ENCODE results near the gene LHFPL6. TPM values are rescaled to one million over a fixed set of nuclear protein-coding genes. Genes with fewer than 3 reads are reported as not detected.

The LHFPL6 gene
- total RNA-seq, 2 experiments from 2014 or later = 0.60 to 0.74 TPM

DNA sequence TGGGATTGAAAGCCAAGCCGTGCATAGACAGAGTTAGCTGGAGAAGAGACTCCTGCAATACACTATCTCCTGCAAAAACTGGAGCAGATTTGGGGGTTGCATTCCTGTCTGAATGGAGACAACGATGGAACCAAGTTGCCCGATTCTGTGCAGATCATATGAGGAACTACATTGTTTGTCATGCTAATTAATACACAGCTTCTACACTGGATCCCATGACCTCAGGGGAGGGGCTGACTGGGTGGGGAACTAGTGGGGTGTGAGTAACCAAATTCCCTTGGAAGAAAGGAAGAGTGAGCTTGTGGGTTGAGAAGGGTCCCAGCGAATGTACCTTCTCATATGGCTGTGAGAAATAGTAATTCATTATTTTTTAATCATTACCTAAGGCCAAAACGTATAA, 214.0 kb downstream of the LHFPL6 start:
- DNase-seq = no peak
- Mint-ChIP-seq H3K9me3 (no peaks in the 10 kb centered on the region), H3K27ac (no peak overlapping the region), H3K36me3 (ENCODE audit: low read depth) (no peaks in the 10 kb centered on the region), H3K27me3 (no peaks in the 10 kb centered on the region), H3K4me3 (no peak overlapping the region), H3K4me1 (ENCODE audit: low read depth) (no peaks in the 10 kb centered on the region)
- TF ChIP-seq, protein P1, sequence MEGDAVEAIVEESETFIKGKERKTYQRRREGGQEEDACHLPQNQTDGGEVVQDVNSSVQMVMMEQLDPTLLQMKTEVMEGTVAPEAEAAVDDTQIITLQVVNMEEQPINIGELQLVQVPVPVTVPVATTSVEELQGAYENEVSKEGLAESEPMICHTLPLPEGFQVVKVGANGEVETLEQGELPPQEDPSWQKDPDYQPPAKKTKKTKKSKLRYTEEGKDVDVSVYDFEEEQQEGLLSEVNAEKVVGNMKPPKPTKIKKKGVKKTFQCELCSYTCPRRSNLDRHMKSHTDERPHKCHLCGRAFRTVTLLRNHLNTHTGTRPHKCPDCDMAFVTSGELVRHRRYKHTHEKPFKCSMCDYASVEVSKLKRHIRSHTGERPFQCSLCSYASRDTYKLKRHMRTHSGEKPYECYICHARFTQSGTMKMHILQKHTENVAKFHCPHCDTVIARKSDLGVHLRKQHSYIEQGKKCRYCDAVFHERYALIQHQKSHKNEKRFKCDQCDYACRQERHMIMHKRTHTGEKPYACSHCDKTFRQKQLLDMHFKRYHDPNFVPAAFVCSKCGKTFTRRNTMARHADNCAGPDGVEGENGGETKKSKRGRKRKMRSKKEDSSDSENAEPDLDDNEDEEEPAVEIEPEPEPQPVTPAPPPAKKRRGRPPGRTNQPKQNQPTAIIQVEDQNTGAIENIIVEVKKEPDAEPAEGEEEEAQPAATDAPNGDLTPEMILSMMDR (IDR thresholded peaks at IDR 0.05) = no peak
- intact Hi-C loops (cut with micrococcal nuclease) = no loop called here
- POLR2A ChIA-PET = no interaction called here
- ATAC-seq = no peak
- CTCF ChIA-PET = no interaction called here

DNA sequence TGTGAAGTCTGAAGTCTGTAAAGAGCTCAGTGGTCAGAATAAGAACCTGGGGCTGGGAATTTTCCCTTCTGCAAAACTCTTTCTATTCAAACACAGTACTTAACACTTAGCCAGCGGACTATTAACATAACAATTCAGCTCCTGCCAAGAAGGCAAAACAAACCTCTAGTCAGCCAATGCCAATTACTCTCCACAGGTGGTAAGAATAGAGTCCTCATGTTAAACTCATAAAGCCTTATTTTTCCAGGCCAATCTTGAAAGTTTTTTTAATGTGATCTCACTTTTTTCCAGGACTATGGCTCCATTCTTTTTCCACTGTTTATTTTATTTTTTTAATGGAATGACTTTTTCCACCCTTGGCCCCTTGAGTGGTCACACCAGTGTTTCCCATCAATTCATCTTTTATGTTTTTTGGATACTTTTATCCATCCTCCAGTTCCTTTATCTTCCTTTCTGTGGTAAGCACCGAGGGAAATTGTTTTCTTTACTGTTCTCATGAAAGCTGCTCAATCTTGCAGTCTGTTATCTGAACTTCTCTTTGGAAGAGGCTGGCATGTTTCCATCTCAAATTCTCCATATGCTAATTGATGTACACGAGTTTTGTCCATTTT, 217.3 kb downstream of the LHFPL6 start:
- H3K4me3 Mint-ChIP-seq = no peak overlapping the region
- no peaks in the 10 kb centered on the region for H3K27me3 Mint-ChIP-seq
- no peak for ATAC-seq
- POLR2A ChIA-PET = interaction anchor here (0.6 kb wide), 1 partner anchor 14 kb away, joined by 3 read pairs; no protein-coding TSS in a partner anchor
- no peak for DNase-seq
- CTCF ChIA-PET = interaction anchor here (1.5 kb wide), 1 partner anchor 230 kb away, joined by 4 read pairs; no protein-coding TSS in a partner anchor
- no peaks in the 10 kb centered on the region for H3K9me3 Mint-ChIP-seq
- intact Hi-C loops (cut with micrococcal nuclease) = no loop called here
- no peak overlapping the region for H3K27ac Mint-ChIP-seq
- TF ChIP-seq, protein P1 (IDR thresholded peaks at IDR 0.05) = no peak
- no peaks in the 10 kb centered on the region for H3K4me1 Mint-ChIP-seq (ENCODE audit: low read depth)
- H3K36me3 Mint-ChIP-seq (ENCODE audit: low read depth) = no peaks in the 10 kb centered on the region

DNA sequence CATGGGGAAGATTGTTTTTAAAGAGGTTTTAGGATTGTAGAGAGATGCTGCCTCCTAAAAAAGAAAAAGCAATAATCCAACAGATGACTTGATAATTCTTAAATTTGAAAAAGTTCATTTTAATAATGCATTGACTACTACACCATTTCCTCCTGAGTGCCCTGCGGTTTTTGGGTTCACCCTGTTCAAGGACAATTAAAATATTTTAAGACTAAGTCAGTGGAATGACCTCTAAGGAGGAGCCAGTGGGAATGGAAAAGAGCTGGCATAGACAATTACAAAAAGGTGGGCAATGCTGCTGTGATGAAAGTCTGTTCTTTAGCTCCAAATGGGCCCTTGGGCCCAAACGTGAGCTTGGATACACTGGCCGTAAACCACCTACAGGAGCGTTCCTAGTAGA, 217.8 kb downstream of the LHFPL6 start:
- intact Hi-C loops (cut with micrococcal nuclease) = no loop called here
- ChIA-PET CTCF (interaction anchor here (1.5 kb wide), 1 partner anchor 231 kb away, joined by 4 read pairs; no protein-coding TSS in a partner anchor), POLR2A (no interaction called here)
- no peaks in the 10 kb centered on the region for H3K9me3 Mint-ChIP-seq
- H3K27me3 Mint-ChIP-seq = no peaks in the 10 kb centered on the region
- H3K4me1 Mint-ChIP-seq (ENCODE audit: low read depth) = no peaks in the 10 kb centered on the region
- ATAC-seq (no peak), DNase-seq (no peak)
- H3K4me3 Mint-ChIP-seq = no peak overlapping the region
- H3K36me3 Mint-ChIP-seq (ENCODE audit: low read depth) = no peaks in the 10 kb centered on the region
- TF ChIP-seq, protein P1 (IDR thresholded peaks at IDR 0.05) = no peak
- H3K27ac Mint-ChIP-seq = no peak overlapping the region

DNA sequence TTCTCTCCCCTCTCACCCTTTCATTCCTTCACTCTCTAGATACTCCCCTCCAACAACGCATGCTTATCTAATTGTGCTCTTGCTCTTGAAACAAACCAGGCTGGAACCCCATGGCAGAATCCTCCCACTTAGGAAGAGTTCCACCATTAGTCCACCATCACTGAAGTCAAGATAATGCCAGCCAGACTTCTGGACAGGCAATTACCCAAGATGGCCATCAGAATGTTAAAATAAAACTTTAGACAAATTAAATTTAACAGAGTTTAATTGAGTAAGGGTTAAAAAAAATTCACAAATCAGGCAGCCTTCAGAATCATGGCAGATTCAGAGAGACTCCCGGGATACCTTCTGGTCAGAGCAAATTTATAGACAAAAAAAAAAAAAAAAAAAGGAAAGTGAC, 221.5 kb downstream of the LHFPL6 start:
- CTCF ChIA-PET = no interaction called here
- intact Hi-C loops (cut with micrococcal nuclease) = no loop called here
- ATAC-seq = no peak

More for the DNA sequence above, 221.5 kb downstream of the LHFPL6 start:
- H3K4me1 Mint-ChIP-seq (ENCODE audit: low read depth) = no peaks in the 10 kb centered on the region
- H3K9me3 Mint-ChIP-seq = no peaks in the 10 kb centered on the region
- TF ChIP-seq, protein P1 (IDR thresholded peaks at IDR 0.05) = no peak
- no peak overlapping the region for H3K27ac Mint-ChIP-seq
- POLR2A ChIA-PET = no interaction called here
- no peaks in the 10 kb centered on the region for H3K36me3 Mint-ChIP-seq (ENCODE audit: low read depth)
- DNase-seq = no peak
- H3K27me3 Mint-ChIP-seq = no peaks in the 10 kb centered on the region
- no peak overlapping the region for H3K4me3 Mint-ChIP-seq

All from activated CD8-positive, alpha-beta T cell treated with anti-CD3 and anti-CD28 coated beads for 36 hours (primary cell).